SW 1271 (cell line): ENCODE measurements around the gene COL20A1.

Experiments
- DNase-seq, 2 experiments: peaks; one replicate each; lab custom pipeline; 2025; lab: John Stamatoyannopoulos, UW

Gene COL20A1

GRCh38 chr20:63363013-63363957 is 70.3 kb downstream of the COL20A1 start:
- no peak for DNase-seq

- DNase-seq: no peak
Observed at GRCh38 chr20:63363981-63364561, 71.1 kb downstream of the COL20A1 start.

- no peak for DNase-seq
Observed at GRCh38 chr20:63364801-63365585, 72.0 kb downstream of the COL20A1 start.

GRCh38 chr20:63365601-63366389 is 72.8 kb downstream of the COL20A1 start:
- no peak for DNase-seq

- DNase-seq: no peak
Observed at GRCh38 chr20:63366390-63367365, 73.7 kb downstream of the COL20A1 start.

- no peak for DNase-seq
Observed at GRCh38 chr20:63367446-63368055, 74.6 kb downstream of the COL20A1 start.

- DNase-seq: no peak
Observed at GRCh38 chr20:63368151-63368550, 75.2 kb downstream of the COL20A1 start.

- no peak for DNase-seq
Observed at GRCh38 chr20:63369024-63369530, 76.1 kb downstream of the COL20A1 start.

- no peak for DNase-seq
Observed at GRCh38 chr20:63369724-63370617, 77.0 kb downstream of the COL20A1 start.

GRCh38 chr20:63370618-63371187 is 77.7 kb downstream of the COL20A1 start:
- no peak for DNase-seq

- no peak for DNase-seq
Observed at GRCh38 chr20:63371291-63371865, 78.4 kb downstream of the COL20A1 start.

GRCh38 chr20:63372971-63373885 is 80.2 kb downstream of the COL20A1 start:
- no peak for DNase-seq

- no peak for DNase-seq
Observed at GRCh38 chr20:63373996-63374395, 81.0 kb downstream of the COL20A1 start.

- no peak for DNase-seq
Observed at GRCh38 chr20:63374504-63374903, 81.5 kb downstream of the COL20A1 start.

- DNase-seq: no peak
Observed at GRCh38 chr20:63375438-63375837, 82.5 kb downstream of the COL20A1 start.

- DNase-seq: no peak
Observed at GRCh38 chr20:63376283-63377250, 83.6 kb downstream of the COL20A1 start.
